Vagina (tissue), 2 donors: ENCODE measurements around the gene AKAP7. TPM values are rescaled to one million over a fixed set of nuclear protein-coding genes. Genes with fewer than 3 reads are reported as not detected.

Experiments used
- DNase-seq, 2 donors: peaks; one replicate each; pipeline ENCODE4 v3.0.0-alpha.2; 2017; ENCODE audit errors: extremely low spot score in 2 of 2
- H3K27ac ChIP-seq: fragments of 200-600 bp; sonication (generic); one replicate; pipeline ENCODE4 v1.5.1; 2019
- H3K27me3 ChIP-seq: fragments of 200-600 bp; sonication (generic); one replicate; pipeline ENCODE4 v1.5.1; 2019
- H3K36me3 ChIP-seq, 2 donors: fragments of 200-600 bp; sonication (generic); one replicate each; pipeline ENCODE4 v1.5.1; 2017 to 2019
- H3K4me1 ChIP-seq: fragments of 200-600 bp; sonication (generic); one replicate; pipeline ENCODE4 v1.5.1; 2019
- H3K4me3 ChIP-seq, 2 donors: fragments of 200-600 bp; sonication (generic); 1 replicate in 1 of 2; 2 replicates in 1 of 2; pipeline ENCODE4 v1.5.1; 2016 to 2019
- H3K9me3 ChIP-seq: fragments of 200-600 bp; sonication (generic); one replicate; pipeline ENCODE4 v1.5.1; 2019
- POLR2A ChIP-seq, 2 donors: fragments of 450-650 bp; IDR thresholded peaks; one replicate each; pipeline ENCODE4 v1.6.1; 2017; ENCODE audit warnings: antibody characterized with exemption in 2 of 2, mild to moderate bottlenecking in 2 of 2, moderate library complexity in 2 of 2
- POLR2AphosphoS5 ChIP-seq, 2 donors: sonication (generic); formaldehyde crosslinking; IDR thresholded peaks; one replicate each; pipeline ENCODE4 v1.9.0; 2017; ENCODE audit warnings: antibody characterized with exemption in 2 of 2, mild to moderate bottlenecking in 2 of 2, low read depth in 1 of 2; ENCODE audit not compliant: insufficient read depth in 1 of 2
- intact Hi-C: fragments of 100-400 bp; cut with DNase I; formaldehyde crosslinking; loops from one replicate; pipeline ENCODE4 v1.15.1; 2023
- total RNA-seq: library from RNA; depleted of rRNA; stranded (reverse); fragments of >200 nt; gene quantifications from one replicate; pipeline ENCODE4 v1.2.3, GENCODE V29; 2016
- TF ChIP-seq, protein P1 (sequence below), 3 experiments: fragments of 450-650 bp in 2 of 3; fragments of 200-600 bp in 1 of 3; sonication (generic) in 1 of 3; IDR thresholded peaks; one replicate each; pipeline ENCODE4 v1.5.1; 2017 to 2019; ENCODE audit warnings: antibody characterized with exemption in 3 of 3, mild to moderate bottlenecking in 2 of 3, moderate library complexity in 2 of 3

The AKAP7 gene
- total RNA-seq, 1 donor from 2014 or later: 6.4 TPM

DNA sequence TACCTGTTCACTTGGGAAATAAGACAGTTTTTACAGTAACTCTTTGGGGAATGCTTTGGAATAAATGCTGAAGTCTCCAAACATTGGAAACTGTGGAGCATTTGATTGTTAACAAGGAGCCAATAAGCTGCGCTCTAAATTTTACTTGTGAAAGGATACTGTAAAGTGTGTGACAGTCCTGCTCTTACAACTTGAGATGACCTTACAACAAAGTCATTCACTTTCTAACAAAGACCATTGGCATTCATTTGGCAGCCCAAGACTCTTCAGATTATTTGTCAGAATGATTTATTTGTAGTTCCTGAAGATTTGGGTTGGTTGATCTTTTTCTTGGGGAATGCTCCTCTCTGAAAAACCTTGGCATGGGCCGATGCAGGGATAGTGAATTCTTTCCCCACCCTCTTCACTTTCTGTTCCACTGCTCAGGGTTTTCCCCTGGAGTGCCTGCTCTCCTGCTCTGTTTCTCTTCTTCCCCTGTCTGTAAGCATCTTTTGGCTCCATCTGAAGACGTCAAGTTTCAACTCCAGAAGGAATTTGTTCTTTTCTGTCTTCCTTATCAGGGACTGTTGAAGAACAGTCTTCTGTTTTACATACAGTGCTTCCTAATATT, 116.4 kb downstream of the AKAP7 start:
- no peak for TF ChIP-seq POLR2A (IDR thresholded peaks at IDR 0.05)
- TF ChIP-seq POLR2AphosphoS5 (IDR thresholded peaks at IDR 0.05; ENCODE audit: insufficient read depth in 1 of 2, low read depth in 1 of 2): no peak
- TF ChIP-seq, protein P1, sequence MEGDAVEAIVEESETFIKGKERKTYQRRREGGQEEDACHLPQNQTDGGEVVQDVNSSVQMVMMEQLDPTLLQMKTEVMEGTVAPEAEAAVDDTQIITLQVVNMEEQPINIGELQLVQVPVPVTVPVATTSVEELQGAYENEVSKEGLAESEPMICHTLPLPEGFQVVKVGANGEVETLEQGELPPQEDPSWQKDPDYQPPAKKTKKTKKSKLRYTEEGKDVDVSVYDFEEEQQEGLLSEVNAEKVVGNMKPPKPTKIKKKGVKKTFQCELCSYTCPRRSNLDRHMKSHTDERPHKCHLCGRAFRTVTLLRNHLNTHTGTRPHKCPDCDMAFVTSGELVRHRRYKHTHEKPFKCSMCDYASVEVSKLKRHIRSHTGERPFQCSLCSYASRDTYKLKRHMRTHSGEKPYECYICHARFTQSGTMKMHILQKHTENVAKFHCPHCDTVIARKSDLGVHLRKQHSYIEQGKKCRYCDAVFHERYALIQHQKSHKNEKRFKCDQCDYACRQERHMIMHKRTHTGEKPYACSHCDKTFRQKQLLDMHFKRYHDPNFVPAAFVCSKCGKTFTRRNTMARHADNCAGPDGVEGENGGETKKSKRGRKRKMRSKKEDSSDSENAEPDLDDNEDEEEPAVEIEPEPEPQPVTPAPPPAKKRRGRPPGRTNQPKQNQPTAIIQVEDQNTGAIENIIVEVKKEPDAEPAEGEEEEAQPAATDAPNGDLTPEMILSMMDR (IDR thresholded peaks at IDR 0.05): no peak
- Histone ChIP-seq H3K4me3 (no peak overlapping the region), H3K27ac (no peak overlapping the region), H3K9me3 (no peaks in the 10 kb centered on the region), H3K4me1 (peaks cover 11% of the 10 kb centered on the region), H3K27me3 (no peaks in the 10 kb centered on the region), H3K36me3 (peaks cover 0 to 4% of the 10 kb centered on the region in 2 donors)
- intact Hi-C loops: no loop called here
- no peak for DNase-seq

DNA sequence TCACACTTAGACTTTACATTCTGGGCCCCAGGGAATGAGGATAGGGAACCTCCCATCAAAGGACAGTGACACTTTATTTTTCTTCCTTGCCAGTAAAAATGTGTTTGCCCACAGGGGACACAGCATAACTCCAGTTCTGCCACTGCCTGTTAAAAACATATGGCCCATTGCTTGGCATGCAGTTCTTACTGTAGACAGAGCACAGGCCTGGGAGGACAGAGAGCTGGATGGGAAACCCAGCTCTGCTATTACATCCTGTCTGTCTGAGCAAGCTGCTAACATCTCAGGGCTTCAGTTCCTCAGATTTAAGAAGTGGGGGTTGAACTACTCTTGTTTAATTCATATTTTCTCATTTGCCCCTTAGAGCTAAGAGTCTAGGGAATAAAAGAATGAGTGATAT, 120.2 kb downstream of the AKAP7 start:
- Histone ChIP-seq H3K9me3 (no peaks in the 10 kb centered on the region), H3K4me1 (peaks cover 9% of the 10 kb centered on the region), H3K27me3 (no peaks in the 10 kb centered on the region), H3K4me3 (no peak overlapping the region), H3K27ac (no peak overlapping the region), H3K36me3 (peaks cover 0 to 4% of the 10 kb centered on the region in 2 donors)
- no peak for DNase-seq
- intact Hi-C loops: no loop called here
- TF ChIP-seq, protein P1 (IDR thresholded peaks at IDR 0.05): no peak
- TF ChIP-seq POLR2AphosphoS5 (IDR thresholded peaks at IDR 0.05; ENCODE audit: insufficient read depth in 1 of 2, low read depth in 1 of 2) (no peak), POLR2A (IDR thresholded peaks at IDR 0.05) (no peak)

DNA sequence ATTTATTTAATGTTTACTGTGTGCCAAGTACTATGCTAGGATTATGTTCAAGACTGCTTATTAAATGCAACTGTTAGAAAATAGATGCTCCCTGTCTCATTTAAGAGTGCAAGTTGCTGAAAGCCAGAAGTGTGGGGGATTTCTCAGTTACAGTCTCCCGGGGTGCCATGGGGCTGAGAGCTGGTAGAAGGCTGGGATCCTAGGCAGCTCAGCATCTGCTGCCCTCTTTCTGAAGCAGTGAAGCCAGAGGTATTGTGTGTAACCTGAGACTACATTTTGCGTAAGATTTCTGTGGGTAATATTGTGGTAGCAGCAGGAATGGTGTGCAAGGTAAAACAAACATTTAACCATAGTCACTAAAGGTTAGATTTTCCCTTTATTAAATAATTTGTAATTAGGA, 120.6 kb downstream of the AKAP7 start:
- TF ChIP-seq POLR2A (IDR thresholded peaks at IDR 0.05): no peak
- TF ChIP-seq, protein P1 (IDR thresholded peaks at IDR 0.05): no peak
- Histone ChIP-seq H3K27me3 (no peaks in the 10 kb centered on the region), H3K9me3 (no peaks in the 10 kb centered on the region), H3K27ac (no peak overlapping the region), H3K4me3 (no peak overlapping the region), H3K4me1 (peaks cover 4% of the 10 kb centered on the region), H3K36me3 (peaks cover 0 to 4% of the 10 kb centered on the region in 2 donors)
- intact Hi-C loops: no loop called here
- no peak for DNase-seq

DNA sequence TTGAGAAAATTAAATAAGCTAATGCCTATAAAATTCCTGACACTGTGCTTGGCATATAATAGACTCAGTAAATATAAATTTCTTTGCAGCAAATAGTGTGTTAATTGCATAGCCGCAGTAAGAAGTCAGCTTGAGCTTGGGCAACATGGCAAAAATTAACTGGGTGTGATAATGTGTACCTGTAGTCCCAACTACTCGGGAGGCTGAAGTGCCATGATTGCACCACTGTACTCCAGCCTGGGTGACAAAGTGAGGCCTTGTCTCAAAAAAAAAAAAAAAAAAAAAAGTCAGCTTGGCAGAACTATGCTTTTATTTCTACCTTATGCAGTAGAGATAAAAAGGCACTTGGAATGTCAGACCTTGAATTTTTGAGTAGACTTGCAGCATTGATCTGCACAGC, 121.8 kb downstream of the AKAP7 start:
- H3K4me1 ChIP-seq: no peaks in the 10 kb centered on the region
- no peak overlapping the region for H3K27ac ChIP-seq
- no peaks in the 10 kb centered on the region for H3K9me3 ChIP-seq
- DNase-seq: no peak
- intact Hi-C loops: no loop called here
- TF ChIP-seq, protein P1 (IDR thresholded peaks at IDR 0.05): no peak
- TF ChIP-seq POLR2AphosphoS5 (IDR thresholded peaks at IDR 0.05; ENCODE audit: insufficient read depth in 1 of 2, low read depth in 1 of 2) (no peak), POLR2A (IDR thresholded peaks at IDR 0.05) (no peak)
- H3K36me3 ChIP-seq: peaks cover 0 to 4% of the 10 kb centered on the region in 2 donors
- no peaks in the 10 kb centered on the region for H3K27me3 ChIP-seq
- H3K4me3 ChIP-seq: no peak overlapping the region

DNA sequence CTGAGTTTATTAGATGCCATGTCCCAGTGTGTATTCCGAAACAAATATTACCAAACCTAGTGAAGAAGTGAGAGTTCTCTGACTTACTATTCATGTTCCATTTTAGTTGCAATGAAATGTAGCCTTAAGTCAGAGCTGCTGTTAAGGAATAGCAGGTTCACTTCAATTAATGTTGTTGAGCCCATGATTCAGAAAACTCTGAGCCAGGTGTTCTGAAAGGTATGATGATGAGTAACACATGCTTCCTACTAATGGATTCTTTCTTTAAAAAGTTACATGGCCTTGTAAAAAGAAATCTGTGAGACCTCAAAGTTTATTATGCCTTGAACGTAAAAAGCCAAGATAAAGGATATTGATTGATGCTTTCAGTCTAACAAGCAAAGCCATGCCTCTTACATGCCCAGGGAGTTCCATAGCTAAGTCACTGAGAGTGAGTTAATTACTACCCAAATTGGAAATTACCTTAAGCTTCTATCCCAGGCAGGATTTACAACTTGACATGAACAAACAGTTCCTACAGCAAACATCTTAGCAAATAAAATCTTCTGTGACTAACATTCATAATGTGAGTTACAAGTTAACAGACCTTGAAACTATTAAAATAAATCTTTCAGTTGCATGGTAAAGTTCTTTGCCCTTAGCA, 122.9 kb downstream of the AKAP7 start:
- Histone ChIP-seq H3K4me1 (no peaks in the 10 kb centered on the region), H3K36me3 (peaks cover 0 to 4% of the 10 kb centered on the region in 2 donors), H3K27ac (no peak overlapping the region), H3K9me3 (no peaks in the 10 kb centered on the region), H3K27me3 (no peaks in the 10 kb centered on the region), H3K4me3 (no peak overlapping the region)
- no peak for DNase-seq
- TF ChIP-seq POLR2A (IDR thresholded peaks at IDR 0.05): no peak
- no peak for TF ChIP-seq POLR2AphosphoS5 (IDR thresholded peaks at IDR 0.05; ENCODE audit: insufficient read depth in 1 of 2, low read depth in 1 of 2)
- TF ChIP-seq, protein P1 (IDR thresholded peaks at IDR 0.05): no peak
- intact Hi-C loops: no loop called here
